LNCaP clone FGC (cell line): ENCODE results near the gene SP100.
"Not testable (repeated sequence)": the region's sequence is repeated elsewhere in the genome, so short reads cannot be mapped to it uniquely, and the experiment has no call there.

ENCODE experiments used
- DNase-seq: peaks from one replicate; pipeline ENCODE4 v3.0.0-alpha.2; 2011; ENCODE audit warnings: low read depth
- H3K4me3 ChIP-seq: 2 replicates; pipeline ENCODE4 v1.5.1; 2011; ENCODE audit warnings: mild to moderate bottlenecking, low read depth, low read length, control low read depth
- CTCF ChIP-seq: IDR thresholded peaks from 2 replicates; pipeline ENCODE4 v1.5.1; 2012; ENCODE audit warnings: mild to moderate bottlenecking; ENCODE audit not compliant: control insufficient read depth, insufficient read depth; ENCODE audit errors: extremely low read depth

The SP100 gene

GRCh38 chr2:230416061-230416721 lies at the start of gene SP100:
Gene SP100 (plus strand): TSS chr2:230416201. CDS start chr2:230416297, 96 bp downstream.
- H3K4me3 ChIP-seq = peak within 1 kb of the TSS; percentile 46
- TF ChIP-seq CTCF = no peak
- no peak for DNase-seq

GRCh38 chr2:230382108-230382507 lies 33.9 kb upstream of the SP100 start:
- H3K4me3 ChIP-seq = no peak overlapping the region
- no peak for DNase-seq
- TF ChIP-seq CTCF = no peak

- no peak for DNase-seq
- TF ChIP-seq CTCF = no peak
- H3K4me3 ChIP-seq = no peak overlapping the region
These were observed 32.5 kb upstream of the SP100 start for GRCh38 chr2:230383453-230383852.

GRCh38 chr2:230384986-230385385 lies 31.0 kb upstream of the SP100 start:
- no peak for DNase-seq
- TF ChIP-seq CTCF = no peak
- H3K4me3 ChIP-seq = no peak overlapping the region

- no peak for DNase-seq
- TF ChIP-seq CTCF = no peak
- no peak overlapping the region for H3K4me3 ChIP-seq
These were observed 21.7 kb upstream of the SP100 start for GRCh38 chr2:230394301-230394700.

GRCh38 chr2:230398698-230399097 lies 17.3 kb upstream of the SP100 start:
- H3K4me3 ChIP-seq, DNase-seq: not testable (repeated sequence)

GRCh38 chr2:230400041-230400440 lies 16.0 kb upstream of the SP100 start:
- no peak overlapping the region for H3K4me3 ChIP-seq
- DNase-seq = no peak
- TF ChIP-seq CTCF = no peak
